ENCODE results near the gene APOOL. TPM values are rescaled to one million over a fixed set of nuclear protein-coding genes. Genes with fewer than 3 reads are reported as not detected.

The APOOL gene
- total RNA-seq, 2 donors from 2014 or later, result 11.7 to 19.7 TPM

DNA sequence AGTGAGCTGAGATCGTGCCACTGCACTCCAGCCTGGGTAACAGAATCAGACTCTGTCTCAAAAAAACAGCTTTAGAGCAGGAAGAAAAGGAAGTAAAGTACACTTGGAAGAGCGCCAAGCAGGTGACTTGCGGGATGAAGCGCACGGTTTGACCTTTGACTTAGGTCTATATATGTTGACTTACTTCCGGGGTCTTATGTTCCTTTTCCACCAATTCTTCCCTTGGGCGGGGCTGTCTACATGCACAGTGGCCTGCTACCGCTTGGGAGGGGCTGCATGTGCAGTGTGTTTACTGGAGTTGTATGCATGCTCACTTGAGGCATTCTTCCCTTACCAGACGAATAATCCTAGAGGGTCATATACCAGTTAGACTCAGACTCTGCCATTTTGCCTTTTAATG, 108.6 kb downstream of the APOOL start:
- H3K4me1 Mint-ChIP-seq (ENCODE audit: low read depth in 2 of 2), result no peaks in the 10 kb centered on the region
- no peak overlapping the region for H3K27ac Mint-ChIP-seq
- DNase-seq (ENCODE audit: low spot score) (no peak), ATAC-seq (no peak)
- H3K9me3 Mint-ChIP-seq, result no peaks in the 10 kb centered on the region
- H3K27me3 Mint-ChIP-seq, result peaks cover 0 to 7% of the 10 kb centered on the region in 2 donors
- H3K36me3 Mint-ChIP-seq, result no peaks in the 10 kb centered on the region
- no peak overlapping the region for H3K4me3 Mint-ChIP-seq

DNA sequence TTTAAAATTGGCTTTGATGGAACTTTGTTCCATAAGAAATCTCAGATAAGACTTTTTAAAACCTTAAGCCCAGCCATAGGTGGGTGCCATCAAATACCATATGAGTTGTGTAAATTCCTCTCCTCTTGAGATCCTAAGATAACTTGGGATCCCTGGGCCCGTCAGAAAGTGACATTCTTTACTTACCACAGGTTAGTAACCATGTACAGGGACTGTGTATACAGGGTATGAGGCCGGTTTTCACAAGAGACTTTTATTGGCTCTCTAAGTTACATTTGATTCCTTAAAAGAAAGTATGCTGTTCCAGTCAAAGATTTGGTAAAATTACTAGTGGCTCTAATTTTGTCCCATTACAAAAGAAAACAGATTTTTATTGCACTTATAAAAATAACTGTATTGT, 110.1 kb downstream of the APOOL start:
- no peaks in the 10 kb centered on the region for H3K9me3 Mint-ChIP-seq
- no peaks in the 10 kb centered on the region for H3K36me3 Mint-ChIP-seq
- H3K27ac Mint-ChIP-seq, result no peak overlapping the region
- ATAC-seq (no peak), DNase-seq (ENCODE audit: low spot score) (no peak)
- H3K4me3 Mint-ChIP-seq, result no peak overlapping the region
- peaks cover 0 to 9% of the 10 kb centered on the region in 2 donors for H3K27me3 Mint-ChIP-seq
- no peaks in the 10 kb centered on the region for H3K4me1 Mint-ChIP-seq (ENCODE audit: low read depth in 2 of 2)

DNA sequence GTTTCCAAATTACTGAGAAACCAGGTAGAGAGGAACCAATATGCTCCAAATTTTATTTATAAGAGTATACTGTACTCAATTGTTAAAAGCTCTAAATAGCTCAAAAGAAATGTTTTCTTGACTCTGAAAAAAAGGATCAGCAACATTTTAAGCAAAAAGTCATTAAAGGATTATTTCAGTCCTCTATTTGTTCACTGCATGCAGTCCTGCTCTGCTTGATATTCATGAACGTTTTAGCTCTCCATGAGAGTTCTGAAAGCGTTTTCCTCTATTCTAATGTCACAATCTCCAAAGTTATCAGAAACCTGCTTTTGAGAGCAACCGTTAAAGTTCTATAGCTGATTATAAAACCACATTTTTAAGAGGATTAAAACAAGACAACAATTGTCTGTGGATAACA, 110.5 kb downstream of the APOOL start:
- no peaks in the 10 kb centered on the region for H3K9me3 Mint-ChIP-seq
- ATAC-seq (no peak), DNase-seq (ENCODE audit: low spot score) (no peak)
- H3K27me3 Mint-ChIP-seq, result peaks cover 0 to 9% of the 10 kb centered on the region in 2 donors
- no peaks in the 10 kb centered on the region for H3K36me3 Mint-ChIP-seq
- H3K27ac Mint-ChIP-seq, result no peak overlapping the region
- no peak overlapping the region for H3K4me3 Mint-ChIP-seq
- H3K4me1 Mint-ChIP-seq (ENCODE audit: low read depth in 2 of 2), result no peaks in the 10 kb centered on the region

DNA sequence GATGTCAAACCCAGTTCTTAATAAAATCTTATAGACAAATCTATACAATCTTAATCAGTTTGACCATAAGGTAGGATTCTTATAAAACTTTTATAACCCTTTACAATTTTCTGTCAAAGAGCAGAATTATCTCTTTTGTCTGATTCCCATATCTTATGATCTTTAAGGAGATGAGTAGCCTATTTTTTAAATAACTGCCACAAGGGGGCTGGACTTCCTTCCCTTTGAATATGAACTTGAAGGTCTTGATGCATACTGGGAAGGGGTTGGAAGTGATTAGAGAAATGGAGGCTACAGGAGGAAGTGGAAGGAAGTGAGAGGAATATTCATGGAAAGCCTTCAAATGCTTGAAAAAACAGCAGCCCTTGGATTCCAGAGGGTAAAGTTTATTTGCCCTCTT, 111.1 kb downstream of the APOOL start:
- DNase-seq (ENCODE audit: low spot score) (no peak), ATAC-seq (no peak)
- peaks cover 0 to 9% of the 10 kb centered on the region in 2 donors for H3K27me3 Mint-ChIP-seq
- no peaks in the 10 kb centered on the region for H3K36me3 Mint-ChIP-seq
- H3K27ac Mint-ChIP-seq, result no peak overlapping the region
- no peak overlapping the region for H3K4me3 Mint-ChIP-seq
- H3K4me1 Mint-ChIP-seq (ENCODE audit: low read depth in 2 of 2), result no peaks in the 10 kb centered on the region
- no peaks in the 10 kb centered on the region for H3K9me3 Mint-ChIP-seq

DNA sequence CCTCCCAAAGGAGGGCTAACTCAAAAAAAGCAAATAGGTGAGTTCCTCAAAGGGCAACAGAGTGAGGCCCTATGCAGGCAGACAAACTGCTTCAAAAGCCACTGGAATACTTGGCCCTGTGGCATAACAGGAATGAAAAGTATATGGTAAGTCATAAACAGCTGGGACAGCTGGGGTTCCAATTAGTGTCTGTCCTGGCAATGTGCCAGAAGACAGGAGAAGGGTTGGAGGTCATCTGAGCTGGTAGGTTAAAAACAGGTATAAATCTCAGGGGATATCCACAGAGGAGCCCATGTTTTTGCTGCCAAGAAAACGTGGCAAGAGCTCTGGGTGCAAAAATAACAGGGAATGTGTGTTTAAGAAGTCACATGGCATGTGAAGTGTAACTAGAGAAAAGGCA, 111.6 kb downstream of the APOOL start:
- Mint-ChIP-seq H3K4me1 (ENCODE audit: low read depth in 2 of 2) (no peaks in the 10 kb centered on the region), H3K4me3 (no peak overlapping the region), H3K9me3 (no peaks in the 10 kb centered on the region), H3K27me3 (peaks cover 0 to 9% of the 10 kb centered on the region in 2 donors), H3K36me3 (no peaks in the 10 kb centered on the region), H3K27ac (no peak overlapping the region)
- ATAC-seq (no peak), DNase-seq (ENCODE audit: low spot score) (no peak)

DNA sequence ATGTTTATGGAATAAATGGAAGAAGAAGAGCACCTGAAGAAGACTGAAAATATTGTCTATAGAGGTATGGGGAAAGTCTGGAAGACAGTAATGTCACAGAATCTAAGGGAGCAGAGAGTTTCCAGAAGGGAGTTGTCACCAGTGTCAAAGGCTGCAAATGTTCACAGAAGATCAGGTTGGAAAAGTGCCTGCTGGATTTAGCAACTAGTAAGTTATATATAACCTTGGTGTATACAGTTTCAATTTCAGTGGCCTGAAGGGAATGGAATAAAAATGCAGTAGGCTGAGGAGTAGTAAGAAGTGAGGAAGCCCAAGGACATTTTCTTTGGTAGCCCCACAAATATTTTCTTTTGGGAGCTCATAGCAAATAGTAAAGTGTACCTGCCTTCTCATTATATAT, 132.7 kb downstream of the APOOL start:
- no peaks in the 10 kb centered on the region for H3K27me3 Mint-ChIP-seq
- peaks cover 4% of the 10 kb centered on the region for H3K9me3 Mint-ChIP-seq
- H3K4me3 Mint-ChIP-seq, result no peak overlapping the region
- no peak overlapping the region for H3K27ac Mint-ChIP-seq
- no peaks in the 10 kb centered on the region for H3K36me3 Mint-ChIP-seq
- H3K4me1 Mint-ChIP-seq (ENCODE audit: low read depth in 2 of 2), result no peaks in the 10 kb centered on the region
- DNase-seq (ENCODE audit: low spot score), result no peak
- ATAC-seq, result no peak

DNA sequence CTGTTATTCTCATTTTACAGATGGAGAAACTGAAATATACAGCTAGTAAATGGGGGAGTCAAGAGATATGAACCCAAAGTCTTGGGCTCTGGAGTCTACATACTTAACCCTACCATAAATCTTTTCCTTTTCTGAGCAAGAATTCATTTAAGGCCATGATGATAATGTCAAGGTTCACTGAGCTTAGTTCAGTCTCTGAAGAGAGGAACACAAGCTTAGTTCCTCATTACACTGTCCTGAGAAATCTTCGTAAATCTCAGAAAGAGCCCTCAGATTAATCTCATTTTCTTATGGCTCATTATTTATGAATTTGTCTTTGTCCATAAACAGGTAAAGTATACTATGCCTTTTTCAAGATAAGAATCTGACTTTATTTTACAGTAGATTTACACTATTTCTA, 135.7 kb downstream of the APOOL start:
- ATAC-seq, result no peak
- no peak for DNase-seq (ENCODE audit: low spot score)

DNA sequence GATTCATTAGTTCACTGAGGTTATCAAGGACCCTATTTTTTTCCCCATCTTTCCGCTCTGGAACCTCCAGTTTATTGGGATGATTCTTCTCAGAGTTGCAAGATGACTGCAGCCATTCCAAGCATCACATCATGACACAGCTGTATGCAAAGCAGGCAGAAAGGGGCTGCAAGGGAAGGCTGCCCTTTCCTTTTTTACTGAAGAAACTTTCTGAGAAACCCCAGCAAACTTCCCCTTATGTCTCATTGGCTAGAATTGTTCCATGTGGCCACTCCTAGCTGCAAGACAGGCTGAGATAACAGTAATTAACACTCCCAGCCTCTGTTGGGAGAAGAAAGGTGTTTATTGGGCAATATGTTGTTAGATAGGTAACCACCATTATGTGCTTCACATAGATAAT, 137.3 kb downstream of the APOOL start:
- Mint-ChIP-seq H3K4me3 (no peak overlapping the region), H3K36me3 (no peaks in the 10 kb centered on the region), H3K27me3 (no peaks in the 10 kb centered on the region), H3K9me3 (no peaks in the 10 kb centered on the region), H3K4me1 (ENCODE audit: low read depth in 2 of 2) (no peaks in the 10 kb centered on the region), H3K27ac (no peak overlapping the region)
- ATAC-seq, result no peak
- no peak for DNase-seq (ENCODE audit: low spot score)

More for the DNA sequence above, 135.7 kb downstream of the APOOL start:
- Mint-ChIP-seq H3K36me3 (no peaks in the 10 kb centered on the region), H3K4me3 (no peak overlapping the region), H3K27me3 (no peaks in the 10 kb centered on the region), H3K27ac (no peak overlapping the region), H3K9me3 (peaks cover 3% of the 10 kb centered on the region), H3K4me1 (ENCODE audit: low read depth in 2 of 2) (no peaks in the 10 kb centered on the region)

Other genes with a start within 250 kb of the APOOL start
- not detected for gene SATL1, start 239.9 kb downstream of the APOOL start, total RNA-seq
- under 1 TPM; 0.26 to 0.36 TPM for gene ZNF711, start 240.1 kb downstream of the APOOL start, total RNA-seq

Data from natural killer cell treated with Interleukin-12 subunit alpha and Interleukin-12 subunit beta and Interleukin-15 and Interleukin-18, amount 100 ng/mL, for 72 hours (primary cell).